Trophoblast cell (in vitro differentiated cells and primary cell): ENCODE measurements around the gene PCP4L1.

Experiments used
- DNase-seq, 2 donors: peaks; one replicate each; pipeline ENCODE4 v3.0.0-alpha.2; 2016
- H2AFZ ChIP-seq: 2 replicates; pipeline ENCODE4 v1.6.1; 2013; ENCODE audit warnings: low read length, moderate library complexity, mild to moderate bottlenecking; ENCODE audit not compliant: insufficient read depth, poor library complexity
- H2AK5ac ChIP-seq: 2 replicates; pipeline ENCODE4 v1.6.1; 2013; ENCODE audit warnings: mild to moderate bottlenecking, low read length
- H2BK120ac ChIP-seq: 2 replicates; pipeline ENCODE4 v1.6.1; 2013; ENCODE audit warnings: low read length, mild to moderate bottlenecking, moderate library complexity; ENCODE audit not compliant: insufficient read depth, poor library complexity
- H2BK12ac ChIP-seq: 2 replicates; pipeline ENCODE4 v1.6.1; 2013; ENCODE audit warnings: mild to moderate bottlenecking, low read length, moderate library complexity
- H2BK5ac ChIP-seq: 2 replicates; pipeline ENCODE4 v1.6.1; 2013; ENCODE audit warnings: low read length, low read depth, moderate library complexity, mild to moderate bottlenecking; ENCODE audit not compliant: poor library complexity
- H3K14ac ChIP-seq: 2 replicates; pipeline ENCODE4 v1.6.1; 2013; ENCODE audit warnings: mild to moderate bottlenecking, low read length
- H3K18ac ChIP-seq: 2 replicates; pipeline ENCODE4 v1.6.1; 2013; ENCODE audit warnings: mild to moderate bottlenecking, low read length
- H3K23ac ChIP-seq: 2 replicates; pipeline ENCODE4 v1.6.1; 2013; ENCODE audit warnings: low read length
- H3K27ac ChIP-seq: 2 replicates; pipeline ENCODE4 v1.5.1; 2013; ENCODE audit warnings: low read depth, mild to moderate bottlenecking, inconsistent platforms, low read length, moderate library complexity
- H3K27me3 ChIP-seq: 2 replicates; pipeline ENCODE4 v1.6.1; 2013; ENCODE audit warnings: inconsistent platforms, mild to moderate bottlenecking, low read length, moderate library complexity; ENCODE audit not compliant: insufficient read depth
- H3K36me3 ChIP-seq, 2 experiments: 1 replicate in 1 of 2; 2 replicates in 1 of 2; pipeline ENCODE4 v1.6.1; 2013; ENCODE audit warnings: low read length in 2 of 2, mild to moderate bottlenecking in 2 of 2, moderate library complexity in 1 of 2; ENCODE audit not compliant: insufficient read depth in 2 of 2, control insufficient read depth in 1 of 2
- H3K4ac ChIP-seq: 2 replicates; pipeline ENCODE4 v1.6.1; 2013; ENCODE audit warnings: low read depth, mild to moderate bottlenecking, low read length, moderate library complexity
- H3K4me1 ChIP-seq, 2 experiments: 1 replicate in 1 of 2; 2 replicates in 1 of 2; pipeline ENCODE4 v1.6.1; 2013; ENCODE audit warnings: low read length in 2 of 2, mild to moderate bottlenecking in 2 of 2, moderate library complexity in 1 of 2; ENCODE audit not compliant: insufficient read depth in 2 of 2, control insufficient read depth in 1 of 2
- H3K4me2 ChIP-seq: 2 replicates; pipeline ENCODE4 v1.6.1; 2013; ENCODE audit warnings: inconsistent platforms, mild to moderate bottlenecking, low read length, moderate library complexity
- H3K4me3 ChIP-seq: 2 replicates; pipeline ENCODE4 v1.5.1; 2013; ENCODE audit warnings: mild to moderate bottlenecking, low read depth, low read length, inconsistent platforms
- H3K79me1 ChIP-seq: one replicate; pipeline ENCODE4 v1.6.1; 2013; ENCODE audit warnings: low read length
- H3K79me2 ChIP-seq: 2 replicates; pipeline ENCODE4 v1.6.1; 2013; ENCODE audit warnings: low read length, mild to moderate bottlenecking; ENCODE audit not compliant: control insufficient read depth, insufficient read depth, poor library complexity
- H3K9ac ChIP-seq: 2 replicates; pipeline ENCODE4 v1.6.1; 2013; ENCODE audit warnings: mild to moderate bottlenecking, low read length
- H3K9me3 ChIP-seq: 2 replicates; pipeline ENCODE4 v1.6.1; 2013; ENCODE audit warnings: low read depth, mild to moderate bottlenecking, control low read depth, inconsistent platforms, low read length; ENCODE audit not compliant: insufficient read depth
- H4K12ac ChIP-seq: 2 replicates; pipeline ENCODE4 v1.6.1; 2013; ENCODE audit warnings: low read depth, mild to moderate bottlenecking, low read length, moderate library complexity
- H4K8ac ChIP-seq: 2 replicates; pipeline ENCODE4 v1.6.1; 2013; ENCODE audit warnings: low read depth, mild to moderate bottlenecking, low read length, moderate library complexity
- H4K91ac ChIP-seq: one replicate; pipeline ENCODE4 v1.6.1; 2013; ENCODE audit warnings: low read depth, mild to moderate bottlenecking, low read length, moderate library complexity
- WGBS: extraction: QIAGEN DNeasy Blood & Tissue Kit; methylation state at CpG from one replicate; pipeline ENCODE4 v1.1.7; 2013; ENCODE audit warnings: missing lambda C conversion rate; ENCODE audit not compliant: insufficient read length, insufficient coverage; ENCODE audit errors: extremely low coverage; 5-methylcytosine and 5-hydroxymethylcytosine counted together

PCP4L1 gene

GRCh38 chr1:161285521-161285920 is 27.0 kb downstream of the PCP4L1 start:
- H3K4me3 ChIP-seq = no peak overlapping the region
- no peak overlapping the region for H2AFZ ChIP-seq
- DNase-seq = no peak
- no peaks in the 10 kb centered on the region for H3K36me3 ChIP-seq
- no peak overlapping the region for H3K23ac ChIP-seq
- H3K27ac ChIP-seq = no peak overlapping the region
- no peak overlapping the region for H2BK120ac ChIP-seq
- H3K27me3 ChIP-seq = no peaks in the 10 kb centered on the region
- no peak overlapping the region for H3K4ac ChIP-seq
- H3K14ac ChIP-seq = no peak overlapping the region
- H3K4me2 ChIP-seq = no peak overlapping the region
- H4K8ac ChIP-seq = no peak overlapping the region
- H4K91ac ChIP-seq = no peak overlapping the region
- H3K79me1 ChIP-seq = no peaks in the 10 kb centered on the region
- no peaks in the 10 kb centered on the region for H3K4me1 ChIP-seq
- H3K79me2 ChIP-seq = no peaks in the 10 kb centered on the region
- no CpG with 5 or more reads among the region's 5 CpGs for WGBS
- H2BK5ac ChIP-seq = no peak overlapping the region
- no peak overlapping the region for H3K18ac ChIP-seq
- H2BK12ac ChIP-seq = no peak overlapping the region
- no peak overlapping the region for H3K9ac ChIP-seq
- no peaks in the 10 kb centered on the region for H3K9me3 ChIP-seq
- H2AK5ac ChIP-seq = no peak overlapping the region
- H4K12ac ChIP-seq = no peak overlapping the region

DNA sequence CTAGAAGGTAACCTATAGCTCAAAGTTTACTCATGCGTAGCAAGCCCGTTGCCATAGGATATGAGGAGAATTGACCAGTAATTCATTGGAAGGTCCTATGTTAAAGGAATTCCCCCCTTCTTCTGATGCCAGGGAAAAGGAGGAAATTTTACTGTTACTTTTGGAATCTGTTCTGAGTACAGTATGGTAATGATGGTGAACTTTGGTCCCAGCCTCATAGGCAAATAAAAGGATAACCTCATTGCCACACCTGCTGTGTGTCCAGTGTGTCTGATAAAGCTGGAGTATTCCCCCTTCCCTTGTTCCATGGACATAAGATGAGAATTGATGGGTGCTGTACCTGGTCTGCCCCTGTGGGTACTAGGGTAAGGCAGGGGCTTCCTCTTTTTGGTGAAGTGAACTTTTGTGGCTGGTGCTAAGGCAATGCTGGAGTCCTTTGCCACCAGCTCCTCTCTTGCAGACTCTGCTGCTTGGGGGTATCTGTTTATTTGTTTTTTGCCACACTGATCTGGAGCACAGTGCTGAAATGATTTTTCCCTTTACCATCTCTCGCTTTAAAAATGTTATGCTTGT is 29.0 kb downstream of the PCP4L1 start:
- H3K4me2 ChIP-seq = no peak overlapping the region
- H4K12ac ChIP-seq = no peak overlapping the region
- no peak overlapping the region for H2BK120ac ChIP-seq
- H3K79me2 ChIP-seq = no peaks in the 10 kb centered on the region
- H4K8ac ChIP-seq = no peak overlapping the region
- no peaks in the 10 kb centered on the region for H3K4me1 ChIP-seq
- no peak overlapping the region for H3K27ac ChIP-seq
- H4K91ac ChIP-seq = no peak overlapping the region
- no peak overlapping the region for H2AK5ac ChIP-seq
- no peak overlapping the region for H2BK12ac ChIP-seq
- H3K79me1 ChIP-seq = no peaks in the 10 kb centered on the region
- H2AFZ ChIP-seq = no peak overlapping the region
- no peak overlapping the region for H3K18ac ChIP-seq
- no peak overlapping the region for H3K14ac ChIP-seq
- no peak overlapping the region for H3K4ac ChIP-seq
- no peak overlapping the region for H3K23ac ChIP-seq
- no CpG with 5 or more reads among the region's 3 CpGs for WGBS
- H2BK5ac ChIP-seq = no peak overlapping the region
- no peaks in the 10 kb centered on the region for H3K27me3 ChIP-seq
- DNase-seq = no peak
- no peaks in the 10 kb centered on the region for H3K36me3 ChIP-seq
- H3K9me3 ChIP-seq = no peaks in the 10 kb centered on the region
- no peak overlapping the region for H3K4me3 ChIP-seq
- H3K9ac ChIP-seq = no peak overlapping the region

- H3K27ac ChIP-seq = no peak overlapping the region
- no peak overlapping the region for H3K4ac ChIP-seq
- no CpG with 5 or more reads among the region's 1 CpG for WGBS
- no peak overlapping the region for H3K9ac ChIP-seq
- H3K18ac ChIP-seq = no peak overlapping the region
- no peak overlapping the region for H4K12ac ChIP-seq
- no peak overlapping the region for H4K91ac ChIP-seq
- DNase-seq = no peak
- no peak overlapping the region for H2BK12ac ChIP-seq
- no peak overlapping the region for H2BK5ac ChIP-seq
- no peaks in the 10 kb centered on the region for H3K4me1 ChIP-seq
- no peak overlapping the region for H3K4me3 ChIP-seq
- no peaks in the 10 kb centered on the region for H3K79me1 ChIP-seq
- no peak overlapping the region for H3K14ac ChIP-seq
- no peak overlapping the region for H2AFZ ChIP-seq
- H2BK120ac ChIP-seq = no peak overlapping the region
- no peaks in the 10 kb centered on the region for H3K36me3 ChIP-seq
- no peaks in the 10 kb centered on the region for H3K27me3 ChIP-seq
- H2AK5ac ChIP-seq = no peak overlapping the region
- no peaks in the 10 kb centered on the region for H3K79me2 ChIP-seq
- H3K9me3 ChIP-seq = no peaks in the 10 kb centered on the region
- H4K8ac ChIP-seq = no peak overlapping the region
- H3K4me2 ChIP-seq = no peak overlapping the region
- no peak overlapping the region for H3K23ac ChIP-seq
Measured at GRCh38 chr1:161290779-161291178, 32.2 kb downstream of the PCP4L1 start.

GRCh38 chr1:161297415-161297814 is 38.9 kb downstream of the PCP4L1 start:
- H2AFZ ChIP-seq = no peak overlapping the region
- H4K8ac ChIP-seq = no peak overlapping the region

More at GRCh38 chr1:161297415-161297814, 38.9 kb downstream of the PCP4L1 start:
- H4K12ac ChIP-seq = no peak overlapping the region
- no peak overlapping the region for H3K18ac ChIP-seq
- no peak overlapping the region for H3K27ac ChIP-seq
- H3K9me3 ChIP-seq = peaks cover 1% of the 10 kb centered on the region
- no peak overlapping the region for H2BK120ac ChIP-seq
- no peaks in the 10 kb centered on the region for H3K79me2 ChIP-seq
- H3K79me1 ChIP-seq = no peaks in the 10 kb centered on the region
- no peak overlapping the region for H2BK12ac ChIP-seq
- H3K36me3 ChIP-seq = no peaks in the 10 kb centered on the region
- no peak overlapping the region for H2BK5ac ChIP-seq
- H3K27me3 ChIP-seq = no peaks in the 10 kb centered on the region
- no peak overlapping the region for H3K4me2 ChIP-seq
- H3K9ac ChIP-seq = no peak overlapping the region
- no peak overlapping the region for H2AK5ac ChIP-seq
- H4K91ac ChIP-seq = no peak overlapping the region
- H3K4me1 ChIP-seq = no peaks in the 10 kb centered on the region
- DNase-seq = no peak
- H3K23ac ChIP-seq = no peak overlapping the region
- no peak overlapping the region for H3K14ac ChIP-seq
- no peak overlapping the region for H3K4me3 ChIP-seq
- H3K4ac ChIP-seq = no peak overlapping the region
